Muscle layer of colon (tissue), 2 donors: ENCODE measurements around the gene ZNF512B.

Experiments used
- H3K27ac ChIP-seq: one replicate; pipeline ENCODE4 v1.7.0; 2013; ENCODE audit warnings: low read depth, mild to moderate bottlenecking, low read length, moderate library complexity
- H3K27me3 ChIP-seq, 2 donors: one replicate each; pipeline ENCODE4 v1.7.0; 2013; ENCODE audit warnings: low read length in 2 of 2, mild to moderate bottlenecking in 2 of 2; ENCODE audit not compliant: insufficient read depth in 2 of 2, control insufficient read depth in 1 of 2
- H3K36me3 ChIP-seq: one replicate; pipeline ENCODE4 v1.7.0; 2013; ENCODE audit warnings: mild to moderate bottlenecking, low read length; ENCODE audit not compliant: insufficient read depth
- H3K4me1 ChIP-seq: one replicate; pipeline ENCODE4 v1.7.0; 2013; ENCODE audit warnings: mild to moderate bottlenecking, low read length; ENCODE audit not compliant: insufficient read depth
- H3K4me3 ChIP-seq, 2 donors: one replicate each; pipeline ENCODE4 v1.7.0; 2013; ENCODE audit warnings: low read length in 2 of 2, low read depth in 1 of 2, mild to moderate bottlenecking in 1 of 2, moderate library complexity in 1 of 2
- H3K9ac ChIP-seq: one replicate; pipeline ENCODE4 v1.7.0; 2013; ENCODE audit warnings: low read length
- H3K9me3 ChIP-seq: one replicate; pipeline ENCODE4 v1.7.0; 2013; ENCODE audit warnings: mild to moderate bottlenecking, low read length
- donor health status: abdominal sarcoma.
- donor health status: Adenocarcinoma of cecum.

The ZNF512B gene

GRCh38 chr20:64003960-64004725 lies 34.4 kb upstream of the ZNF512B start:
- Histone ChIP-seq H3K9me3 (no peaks in the 10 kb centered on the region), H3K27me3 (no peaks in the 10 kb centered on the region)

DNA sequence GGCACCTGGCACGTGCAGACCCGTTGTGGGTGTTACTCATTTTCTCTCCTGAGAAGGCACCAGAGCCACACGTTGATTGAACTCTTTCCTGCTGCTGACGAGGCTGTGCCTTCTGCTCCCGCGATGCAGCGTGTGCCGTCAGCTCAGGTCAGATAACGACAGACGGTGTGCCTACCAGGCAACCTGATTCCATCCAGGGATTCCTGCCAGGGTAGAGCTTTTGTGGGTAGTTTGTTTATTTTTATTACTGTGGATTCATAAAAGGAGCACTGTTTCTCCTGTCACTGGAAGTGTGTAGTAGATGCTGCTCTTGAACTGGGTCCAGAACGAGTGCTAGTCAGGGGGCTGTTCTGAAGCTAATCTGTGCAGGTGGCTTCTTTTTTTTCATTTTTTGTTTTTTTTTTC lies 31.9 kb upstream of the ZNF512B start:
- Histone ChIP-seq H3K36me3 (peaks cover 65% of the 10 kb centered on the region), H3K27me3 (no peaks in the 10 kb centered on the region), H3K9me3 (no peaks in the 10 kb centered on the region), H3K4me1 (no peaks in the 10 kb centered on the region), H3K4me3 (no peak overlapping the region), H3K9ac (no peak overlapping the region), H3K27ac (no peak overlapping the region)

More at GRCh38 chr20:64003960-64004725, 34.4 kb upstream of the ZNF512B start:
- Histone ChIP-seq H3K4me1 (no peaks in the 10 kb centered on the region), H3K9ac (no peak overlapping the region), H3K4me3 (no peak overlapping the region), H3K36me3 (peaks cover 54% of the 10 kb centered on the region), H3K27ac (no peak overlapping the region)

- no peaks in the 10 kb centered on the region for H3K9me3 ChIP-seq
- H3K4me1 ChIP-seq: no peaks in the 10 kb centered on the region
- no peaks in the 10 kb centered on the region for H3K27me3 ChIP-seq
- H3K36me3 ChIP-seq: peaks cover 70% of the 10 kb centered on the region
- no peak overlapping the region for H3K9ac ChIP-seq
- H3K27ac ChIP-seq: no peak overlapping the region
- no peak overlapping the region for H3K4me3 ChIP-seq
These were observed 31.2 kb upstream of the ZNF512B start for GRCh38 chr20:64000906-64001305.

- H3K27me3 ChIP-seq: peaks cover 0 to 12% of the 10 kb centered on the region in 2 donors
- no peaks in the 10 kb centered on the region for H3K9me3 ChIP-seq
- peaks cover 29% of the 10 kb centered on the region for H3K4me1 ChIP-seq
- no peak overlapping the region for H3K27ac ChIP-seq
- H3K36me3 ChIP-seq: peaks cover 46% of the 10 kb centered on the region
- no peak overlapping the region for H3K4me3 ChIP-seq
- H3K9ac ChIP-seq: no peak overlapping the region
These were observed 13.2 kb upstream of the ZNF512B start for GRCh38 chr20:63982937-63983336.

- Histone ChIP-seq H3K27ac (peak within 1 kb of the TSS; percentile 77), H3K36me3 (peaks cover 31% of the 10 kb centered on the region), H3K4me3 (peak within 1 kb of the TSS; percentile 83 to 91), H3K4me1 (peaks cover 29% of the 10 kb centered on the region), H3K9ac (peak within 1 kb of the TSS; percentile 86), H3K9me3 (no peaks in the 10 kb centered on the region), H3K27me3 (peaks cover 0 to 13% of the 10 kb centered on the region in 2 donors)
These were observed 11.3 kb upstream of the ZNF512B start, which contains the start of gene PRPF6 for GRCh38 chr20:63980806-63981728. TSS of gene PRPF6 (plus strand) at chr20:63981132. CDS start at chr20:63981246, 114 bp downstream.

DNA sequence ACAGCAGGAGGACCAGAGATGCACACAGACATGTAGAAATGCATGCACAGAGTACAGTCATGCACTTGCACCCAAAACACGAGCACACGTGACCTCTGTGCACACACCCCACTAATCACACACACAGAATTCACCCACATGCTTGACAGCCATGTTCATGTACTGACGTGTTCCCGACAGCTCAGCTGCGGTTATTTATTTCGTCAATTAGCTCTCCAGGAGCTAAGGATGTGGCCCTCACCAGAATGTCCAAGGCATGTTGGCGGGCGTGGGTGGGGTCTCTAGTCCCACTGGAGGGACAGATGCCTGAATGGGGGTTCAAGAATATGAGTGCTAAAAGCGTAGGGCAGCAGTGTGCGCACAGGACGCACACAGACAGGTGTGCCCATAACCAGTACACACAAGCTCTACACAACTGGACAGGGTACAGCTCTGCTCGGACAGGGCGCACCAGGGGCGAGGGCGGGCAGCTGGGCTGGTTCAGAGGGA lies 10.6 kb upstream of the ZNF512B start:
- H3K36me3 ChIP-seq: peaks cover 24% of the 10 kb centered on the region
- no peaks in the 10 kb centered on the region for H3K9me3 ChIP-seq
- H3K9ac ChIP-seq: no peak overlapping the region
- peak overlapping the region; percentile 3 for H3K27ac ChIP-seq
- H3K4me3 ChIP-seq: peak overlapping the region in 1 of 2 donors; percentile 83
- peaks cover 0 to 13% of the 10 kb centered on the region in 2 donors for H3K27me3 ChIP-seq
- H3K4me1 ChIP-seq: peaks cover 29% of the 10 kb centered on the region

DNA sequence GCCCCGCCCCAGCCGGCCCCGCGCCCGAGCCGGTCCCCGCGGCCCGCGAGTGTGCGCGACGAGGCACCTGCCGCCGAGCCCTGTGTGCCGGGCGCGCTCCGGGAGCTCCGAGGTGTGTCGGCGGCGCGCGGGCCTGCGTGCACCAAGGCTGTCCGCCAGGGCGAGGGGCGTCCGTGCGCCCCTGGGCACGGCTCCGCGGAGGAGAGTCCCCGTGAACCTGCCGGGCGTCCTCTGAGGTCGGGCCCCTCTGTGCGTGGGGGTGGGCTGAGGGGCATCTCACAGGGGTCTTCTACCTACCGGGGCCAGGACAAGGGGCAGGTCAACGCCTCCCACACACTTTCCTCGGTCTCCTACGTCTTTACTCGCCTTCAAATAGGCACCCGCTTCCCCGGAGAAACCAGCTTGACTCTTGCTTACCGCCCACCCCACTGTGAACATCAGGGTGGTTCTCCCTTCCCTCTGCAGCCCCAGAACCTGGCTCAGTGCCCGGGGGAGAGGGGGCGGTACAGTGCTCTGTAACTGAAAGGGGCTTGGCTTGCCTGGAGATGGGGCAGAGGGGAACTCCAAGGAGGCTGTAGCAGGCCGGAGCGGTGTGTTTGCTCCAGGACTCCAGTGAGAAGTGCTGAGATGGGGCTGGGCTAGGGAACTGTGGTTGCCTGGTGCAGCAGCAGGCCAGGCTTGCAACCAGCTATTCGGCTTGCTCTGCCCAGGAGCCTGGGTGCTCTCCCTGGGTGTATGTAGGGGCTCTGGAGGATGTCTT lies 10.0 kb upstream of the ZNF512B start, which contains the start of gene SAMD10:
TSS of gene SAMD10 (minus strand) at position 86 of the 760 bp plus-strand sequence. CDS start 175 bp downstream, outside the sequence.
- H3K4me3 ChIP-seq: peak within 1 kb of the TSS; percentile 47 to 83
- no peak within 1 kb of the TSS for H3K9ac ChIP-seq
- peak within 1 kb of the TSS; percentile 3 for H3K27ac ChIP-seq
- peaks cover 0 to 13% of the 10 kb centered on the region in 2 donors for H3K27me3 ChIP-seq
- peaks cover 29% of the 10 kb centered on the region for H3K4me1 ChIP-seq
- H3K9me3 ChIP-seq: no peaks in the 10 kb centered on the region
- H3K36me3 ChIP-seq: peaks cover 18% of the 10 kb centered on the region

DNA sequence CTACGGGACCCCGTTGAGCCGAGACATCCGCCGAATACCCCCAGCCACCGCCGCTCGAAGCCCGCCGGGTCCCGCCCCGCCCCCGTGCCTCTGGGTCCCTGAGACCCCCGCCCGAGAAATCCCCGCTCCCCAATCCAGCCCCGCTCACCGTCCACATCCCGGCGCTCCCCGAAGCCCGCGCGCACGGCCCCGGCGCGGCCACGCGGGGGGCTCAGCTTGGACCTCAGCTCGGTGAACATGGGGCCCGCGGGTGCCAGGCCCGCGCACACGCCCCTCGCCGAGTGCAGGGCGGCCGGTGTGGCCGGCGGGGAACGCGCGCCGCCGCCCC lies 9.5 kb upstream of the ZNF512B start:
- H3K27me3 ChIP-seq: peaks cover 0 to 13% of the 10 kb centered on the region in 2 donors
- no peaks in the 10 kb centered on the region for H3K9me3 ChIP-seq
- H3K27ac ChIP-seq: no peak overlapping the region
- peaks cover 14% of the 10 kb centered on the region for H3K36me3 ChIP-seq
- H3K4me1 ChIP-seq: peaks cover 29% of the 10 kb centered on the region
- H3K4me3 ChIP-seq: peak overlapping the region; percentile 38 to 47
- no peak overlapping the region for H3K9ac ChIP-seq

DNA sequence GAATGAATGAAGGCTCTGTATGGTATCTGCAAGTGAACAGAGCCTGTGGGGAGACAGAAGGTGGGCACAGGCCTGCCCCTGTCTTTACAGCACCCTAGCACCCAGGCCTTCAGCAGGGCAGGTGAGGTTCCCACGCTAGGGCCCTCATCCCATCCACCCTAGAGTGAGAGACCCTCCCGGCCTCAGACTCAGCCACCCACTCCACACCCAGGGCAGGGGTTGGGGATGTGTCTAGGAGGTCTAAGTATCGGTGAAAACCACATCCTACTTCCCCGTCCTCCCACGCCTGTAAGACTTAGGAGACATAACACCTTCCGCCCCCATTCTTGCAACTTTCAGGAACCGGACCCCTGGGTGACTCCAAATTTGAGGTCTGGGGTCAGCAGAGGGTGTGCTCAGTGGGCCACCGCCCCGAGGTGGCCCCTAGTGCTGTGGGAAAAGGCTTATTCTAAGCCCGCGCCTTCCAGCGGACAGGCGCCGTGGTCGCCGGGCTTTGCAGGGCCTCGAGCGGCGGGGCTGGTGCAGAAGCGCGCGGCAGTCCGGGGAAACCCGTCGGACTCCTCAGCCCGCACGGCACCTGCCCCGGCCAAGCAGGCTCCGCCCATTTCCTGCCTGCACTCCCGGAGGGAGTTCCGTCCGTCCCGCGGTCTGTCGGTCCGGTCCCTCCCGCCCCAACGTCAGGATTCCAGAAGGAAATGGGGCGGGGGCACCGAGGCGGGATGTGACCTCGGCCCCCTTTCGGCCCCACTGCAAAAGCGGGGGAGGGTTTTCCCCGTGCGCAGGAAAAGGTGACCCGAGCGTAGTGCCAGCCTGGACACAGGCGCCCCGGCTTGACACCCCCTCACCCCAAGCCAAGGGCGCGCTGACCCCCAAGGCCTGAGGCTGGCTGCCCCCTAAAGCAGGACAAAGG lies 8.8 kb upstream of the ZNF512B start:
- Histone ChIP-seq H3K4me1 (peaks cover 29% of the 10 kb centered on the region), H3K27me3 (peaks cover 0 to 13% of the 10 kb centered on the region in 2 donors), H3K9ac (no peak overlapping the region), H3K9me3 (no peaks in the 10 kb centered on the region), H3K36me3 (peaks cover 9% of the 10 kb centered on the region), H3K4me3 (peak overlapping the region; percentile 38 to 47), H3K27ac (no peak overlapping the region)

GRCh38 chr20:63977739-63978276 lies 8.1 kb upstream of the ZNF512B start:
- Histone ChIP-seq H3K4me1 (peaks cover 25% of the 10 kb centered on the region), H3K4me3 (no peak overlapping the region), H3K36me3 (peaks cover 4% of the 10 kb centered on the region), H3K9me3 (no peaks in the 10 kb centered on the region), H3K9ac (no peak overlapping the region), H3K27me3 (peaks cover 0 to 13% of the 10 kb centered on the region in 2 donors), H3K27ac (no peak overlapping the region)
